ENCODE data around the gene CTBP1.

The CTBP1 gene

DNA sequence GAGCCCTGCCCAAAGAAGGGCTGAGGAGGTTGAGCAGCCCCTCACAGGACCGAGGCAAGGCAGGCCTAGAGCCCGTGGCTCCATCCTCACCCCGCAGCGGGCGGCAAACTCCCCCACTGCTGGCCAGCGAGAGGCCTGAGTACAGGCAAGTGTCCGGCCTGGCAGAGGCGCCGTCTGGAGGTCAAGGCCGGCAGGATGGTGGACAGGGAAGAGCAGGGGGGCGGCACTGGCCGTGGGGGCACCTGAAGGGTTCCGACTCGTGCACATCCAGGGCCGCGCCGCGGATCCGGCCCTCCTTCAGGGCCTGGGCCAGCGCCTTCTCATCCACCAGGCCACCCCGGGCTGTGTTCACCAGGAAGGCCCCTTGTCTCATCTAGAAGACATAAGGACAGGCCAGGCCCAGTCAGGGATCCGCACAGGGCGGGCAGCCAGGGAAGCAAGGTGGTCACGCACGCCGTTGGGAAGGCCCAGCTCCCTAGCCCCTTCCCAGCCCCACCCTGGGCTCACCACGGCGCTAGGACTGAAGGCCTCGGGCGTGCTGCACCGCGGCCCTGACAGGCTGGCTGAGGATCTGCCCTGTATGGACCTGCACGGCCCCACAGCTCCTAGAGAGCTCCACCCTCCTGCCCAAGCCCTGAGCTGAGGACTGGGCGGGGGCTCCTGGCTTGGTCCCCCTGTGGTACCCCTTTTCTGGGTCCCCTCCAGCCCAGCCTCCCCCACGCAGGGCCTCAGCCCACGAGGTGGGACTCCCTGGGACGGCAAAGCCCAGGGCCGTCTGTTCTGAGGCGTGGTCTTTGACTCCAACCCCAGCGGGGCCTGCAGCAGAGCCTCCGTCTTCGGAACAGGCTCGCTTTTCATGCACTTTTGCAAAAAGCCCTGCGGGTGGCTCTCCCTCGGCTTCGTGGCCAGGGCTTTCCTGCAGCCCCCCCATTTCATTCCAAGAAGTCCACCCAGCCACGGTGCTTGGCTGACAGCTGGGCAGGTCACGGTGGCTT lies 34.5 kb downstream of the CTBP1 start:
- H3K27ac ChIP-seq (ENCODE audit: low read length): no peak overlapping the region

DNA sequence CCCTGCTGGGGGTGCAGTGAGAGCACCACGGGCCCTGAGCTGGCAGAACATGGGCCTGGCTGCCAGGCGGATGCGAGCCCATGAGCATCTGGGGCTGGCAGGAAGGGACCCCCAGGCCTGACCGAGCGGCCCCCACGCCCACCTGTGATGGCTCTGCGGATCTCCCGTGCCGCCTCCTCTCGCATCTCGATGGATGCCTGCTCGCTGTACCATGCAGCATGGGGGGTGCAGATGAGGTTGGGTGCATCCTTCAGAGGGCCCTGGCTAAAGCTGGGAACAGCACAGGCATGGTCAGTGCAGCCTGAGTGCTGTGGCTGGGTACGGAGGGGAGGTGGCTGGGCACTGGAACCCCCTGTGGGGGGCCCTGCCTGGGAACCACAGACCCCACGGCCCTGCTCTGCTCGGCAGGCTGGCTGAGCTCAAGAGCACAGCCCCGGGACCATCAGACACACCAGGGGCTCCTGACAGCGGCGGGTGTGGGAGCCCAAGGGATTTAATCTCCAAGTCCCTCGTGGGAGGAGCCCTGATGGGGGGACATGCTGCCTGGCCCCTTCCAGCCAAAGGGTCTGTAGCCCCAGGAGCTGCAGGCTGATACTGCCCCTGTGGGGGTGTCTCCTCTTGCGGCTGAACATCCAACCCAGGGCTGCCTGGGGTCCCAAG lies 35.5 kb downstream of the CTBP1 start:
- Histone ChIP-seq H3K9me3 (ENCODE audit: control insufficient read depth, insufficient read depth, low read length) (no peaks in the 10 kb centered on the region), H3K27ac (ENCODE audit: low read length) (no peak overlapping the region), H3K27me3 (ENCODE audit: control insufficient read depth, insufficient read depth, low read length) (no peaks in the 10 kb centered on the region), H3K4me1 (ENCODE audit: control insufficient read depth, insufficient read depth, low read length) (no peaks in the 10 kb centered on the region), H3K4me3 (ENCODE audit: low read length) (no peak overlapping the region), H3K36me3 (ENCODE audit: control insufficient read depth, insufficient read depth, low read length) (peaks cover 54% of the 10 kb centered on the region)
- no peak for DNase-seq (ENCODE audit: low read depth, low spot score)
- no CpG with 5 or more reads among the region's 20 CpGs for WGBS (ENCODE audit: insufficient coverage, insufficient read length)

More for the DNA sequence above, 34.5 kb downstream of the CTBP1 start:
- Histone ChIP-seq H3K27me3 (ENCODE audit: control insufficient read depth, insufficient read depth, low read length) (no peaks in the 10 kb centered on the region), H3K4me3 (ENCODE audit: low read length) (no peak overlapping the region), H3K4me1 (ENCODE audit: control insufficient read depth, insufficient read depth, low read length) (no peaks in the 10 kb centered on the region), H3K36me3 (ENCODE audit: control insufficient read depth, insufficient read depth, low read length) (peaks cover 49% of the 10 kb centered on the region), H3K9me3 (ENCODE audit: control insufficient read depth, insufficient read depth, low read length) (no peaks in the 10 kb centered on the region)
- WGBS (ENCODE audit: insufficient coverage, insufficient read length): no CpG with 5 or more reads among the region's 48 CpGs
- DNase-seq (ENCODE audit: low read depth, low spot score): no peak

DNA sequence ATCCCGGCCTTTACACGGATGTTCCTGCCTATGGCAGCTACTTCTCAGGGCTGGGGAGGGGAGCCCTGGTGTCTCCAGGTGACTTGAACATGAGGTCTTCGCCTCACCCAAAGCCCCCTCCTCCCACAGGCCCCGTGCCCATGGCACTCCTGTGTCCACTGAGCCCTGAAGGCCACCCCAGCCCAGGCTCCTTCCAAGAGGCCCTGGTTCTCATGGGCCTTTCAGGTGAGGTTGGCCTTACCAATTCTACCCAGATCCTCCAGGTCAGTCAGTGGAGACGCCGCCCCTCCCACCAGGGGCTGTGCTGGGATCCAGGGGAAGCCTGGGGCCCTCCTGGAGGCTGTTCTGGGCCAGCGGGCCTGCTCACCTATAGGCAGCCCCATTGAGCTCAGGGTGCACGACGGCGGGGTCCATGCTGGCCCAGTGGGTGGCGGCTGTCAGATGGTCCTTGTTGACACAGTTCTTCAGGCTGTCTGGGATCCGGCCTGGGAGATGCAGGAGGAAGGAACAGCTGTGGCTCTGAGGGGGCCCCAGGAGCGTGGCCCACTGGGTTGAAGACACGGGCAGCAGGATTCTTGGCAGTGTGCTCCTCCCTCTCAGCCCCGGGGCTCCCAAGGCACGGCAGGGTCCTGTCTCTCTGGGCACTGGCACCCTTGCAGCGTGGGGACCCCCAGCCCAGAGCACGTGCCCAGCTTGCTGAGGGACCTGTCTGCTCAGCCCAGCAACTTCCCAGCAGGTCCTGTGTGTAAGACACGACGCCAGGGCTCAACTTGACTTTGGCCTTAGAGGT lies 36.2 kb downstream of the CTBP1 start:
- H3K4me1 ChIP-seq (ENCODE audit: control insufficient read depth, insufficient read depth, low read length): no peaks in the 10 kb centered on the region
- H3K27me3 ChIP-seq (ENCODE audit: control insufficient read depth, insufficient read depth, low read length): no peaks in the 10 kb centered on the region
- H3K27ac ChIP-seq (ENCODE audit: low read length): no peak overlapping the region
- H3K4me3 ChIP-seq (ENCODE audit: low read length): no peak overlapping the region
- H3K36me3 ChIP-seq (ENCODE audit: control insufficient read depth, insufficient read depth, low read length): peaks cover 55% of the 10 kb centered on the region
- no peak for DNase-seq (ENCODE audit: low read depth, low spot score)
- no CpG with 5 or more reads among the region's 20 CpGs for WGBS (ENCODE audit: insufficient coverage, insufficient read length)
- H3K9me3 ChIP-seq (ENCODE audit: control insufficient read depth, insufficient read depth, low read length): no peaks in the 10 kb centered on the region

DNA sequence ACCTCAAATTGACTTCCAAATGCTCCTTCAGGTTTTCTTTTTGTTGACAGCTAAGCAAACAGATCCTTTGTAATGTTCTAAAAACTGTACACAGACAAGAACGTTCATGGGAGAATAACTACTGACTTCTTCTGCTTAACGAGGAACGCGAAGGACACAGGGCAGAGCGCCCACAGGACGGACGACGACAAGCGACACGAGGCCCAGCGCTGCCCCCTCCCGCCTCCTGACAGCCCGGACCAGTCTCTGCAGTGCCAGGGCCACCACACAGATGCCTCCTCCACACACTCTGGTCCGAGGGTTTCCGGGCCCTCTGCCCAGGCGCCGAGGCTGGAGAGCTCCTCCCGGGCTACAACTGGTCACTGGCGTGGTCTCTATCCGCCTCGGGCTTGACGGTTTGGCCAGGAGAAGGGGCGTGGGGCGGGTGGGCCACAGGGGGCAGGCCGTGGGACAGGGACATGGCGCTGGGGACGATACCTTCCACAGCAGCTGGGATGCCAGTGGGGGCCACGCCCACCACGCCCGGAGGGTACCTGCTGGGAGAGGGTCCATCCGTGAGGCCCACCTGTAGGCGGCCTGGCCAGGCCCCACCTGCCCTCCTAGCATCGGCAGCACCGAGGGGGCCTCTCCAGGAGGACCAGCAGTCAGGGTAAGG lies 36.9 kb downstream of the CTBP1 start:
- no peak overlapping the region for H3K27ac ChIP-seq (ENCODE audit: low read length)
- H3K4me1 ChIP-seq (ENCODE audit: control insufficient read depth, insufficient read depth, low read length): no peaks in the 10 kb centered on the region
- no peak for DNase-seq (ENCODE audit: low read depth, low spot score)
- no peak overlapping the region for H3K4me3 ChIP-seq (ENCODE audit: low read length)
- no peaks in the 10 kb centered on the region for H3K9me3 ChIP-seq (ENCODE audit: control insufficient read depth, insufficient read depth, low read length)
- no peaks in the 10 kb centered on the region for H3K27me3 ChIP-seq (ENCODE audit: control insufficient read depth, insufficient read depth, low read length)
- no CpG with 5 or more reads among the region's 34 CpGs for WGBS (ENCODE audit: insufficient coverage, insufficient read length)
- peaks cover 52% of the 10 kb centered on the region for H3K36me3 ChIP-seq (ENCODE audit: control insufficient read depth, insufficient read depth, low read length)

DNA sequence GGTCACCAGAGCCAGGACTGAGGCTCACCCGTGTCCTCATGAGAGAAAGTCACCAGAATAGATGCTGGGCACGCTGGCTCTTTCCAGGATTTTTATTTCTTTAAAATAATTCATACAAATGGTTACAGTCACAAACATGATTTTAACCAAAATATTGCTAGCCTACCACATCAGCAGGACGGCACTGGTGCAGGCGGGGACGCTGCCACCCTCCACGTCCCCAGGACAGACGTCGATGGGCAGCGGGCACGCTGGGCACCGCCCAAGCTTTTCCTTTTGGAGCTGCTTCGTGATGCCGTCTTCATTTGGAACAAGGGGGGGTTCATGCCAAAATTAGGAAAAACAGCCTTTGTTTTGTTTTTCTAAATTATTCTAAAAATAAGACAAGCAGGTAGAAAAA lies 37.6 kb downstream of the CTBP1 start:
- WGBS (ENCODE audit: insufficient coverage, insufficient read length): no CpG with 5 or more reads among the region's 13 CpGs
- no peaks in the 10 kb centered on the region for H3K4me1 ChIP-seq (ENCODE audit: control insufficient read depth, insufficient read depth, low read length)
- no peaks in the 10 kb centered on the region for H3K9me3 ChIP-seq (ENCODE audit: control insufficient read depth, insufficient read depth, low read length)
- peaks cover 47% of the 10 kb centered on the region for H3K36me3 ChIP-seq (ENCODE audit: control insufficient read depth, insufficient read depth, low read length)
- H3K27me3 ChIP-seq (ENCODE audit: control insufficient read depth, insufficient read depth, low read length): no peaks in the 10 kb centered on the region
- H3K4me3 ChIP-seq (ENCODE audit: low read length): no peak overlapping the region
- no peak for DNase-seq (ENCODE audit: low read depth, low spot score)
- no peak overlapping the region for H3K27ac ChIP-seq (ENCODE audit: low read length)

DNA sequence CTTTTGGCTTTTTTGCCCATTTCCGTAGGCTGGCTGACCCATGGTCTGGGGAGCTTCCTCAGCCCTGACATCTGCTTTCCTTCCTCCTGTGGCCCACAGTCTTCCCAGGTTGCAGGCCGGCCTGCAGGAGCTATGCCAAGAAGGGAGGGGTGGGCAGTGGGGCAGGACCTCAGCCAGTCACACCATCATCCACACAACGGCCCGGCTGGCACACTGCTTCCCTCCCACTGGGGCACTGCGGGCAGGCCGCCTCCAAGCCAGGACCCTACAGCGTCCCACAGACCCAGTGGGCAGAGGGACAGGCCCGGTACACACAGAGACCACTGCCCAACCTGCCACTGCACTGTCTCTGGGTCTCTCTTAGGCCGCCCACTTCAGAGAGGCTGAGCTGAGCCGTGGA lies 38.0 kb downstream of the CTBP1 start:
- Histone ChIP-seq H3K9me3 (ENCODE audit: control insufficient read depth, insufficient read depth, low read length) (no peaks in the 10 kb centered on the region), H3K27ac (ENCODE audit: low read length) (no peak overlapping the region)
- DNase-seq (ENCODE audit: low read depth, low spot score): no peak

DNA sequence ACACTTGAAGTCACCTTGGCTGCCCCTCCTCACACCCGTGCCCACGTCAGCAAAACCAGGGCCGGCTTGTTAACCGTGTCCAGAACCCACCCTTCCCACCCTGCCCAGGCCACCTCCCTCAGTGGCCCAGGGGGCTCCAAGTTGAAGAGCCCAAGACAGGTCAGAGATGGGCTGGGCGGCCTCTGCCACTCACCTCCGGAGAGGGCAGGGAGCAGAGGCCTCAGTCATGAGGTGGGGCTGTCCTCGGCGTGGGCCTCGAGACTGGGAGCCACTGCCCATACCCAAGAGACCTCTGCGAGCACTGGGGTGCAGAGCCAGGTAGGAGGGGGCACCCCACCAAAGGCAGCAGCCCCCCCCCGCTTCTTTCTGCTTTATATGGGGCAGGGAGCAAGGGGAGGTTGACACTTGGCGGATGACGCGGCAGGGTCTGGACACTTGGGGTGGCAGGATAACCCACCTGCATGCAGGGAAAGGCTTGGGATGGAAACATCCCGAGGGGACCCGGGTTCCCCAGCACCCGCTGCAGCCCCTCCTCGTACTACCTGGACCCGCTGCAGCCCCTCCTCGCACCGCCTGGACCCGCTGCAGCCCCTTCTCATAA lies 38.6 kb downstream of the CTBP1 start:
- H3K36me3 ChIP-seq (ENCODE audit: control insufficient read depth, insufficient read depth, low read length): peaks cover 37% of the 10 kb centered on the region
- no peaks in the 10 kb centered on the region for H3K27me3 ChIP-seq (ENCODE audit: control insufficient read depth, insufficient read depth, low read length)

More for the DNA sequence above, 38.0 kb downstream of the CTBP1 start:
- Histone ChIP-seq H3K27me3 (ENCODE audit: control insufficient read depth, insufficient read depth, low read length) (no peaks in the 10 kb centered on the region), H3K4me1 (ENCODE audit: control insufficient read depth, insufficient read depth, low read length) (no peaks in the 10 kb centered on the region), H3K36me3 (ENCODE audit: control insufficient read depth, insufficient read depth, low read length) (peaks cover 43% of the 10 kb centered on the region), H3K4me3 (ENCODE audit: low read length) (no peak overlapping the region)
- no CpG with 5 or more reads among the region's 10 CpGs for WGBS (ENCODE audit: insufficient coverage, insufficient read length)

DNA sequence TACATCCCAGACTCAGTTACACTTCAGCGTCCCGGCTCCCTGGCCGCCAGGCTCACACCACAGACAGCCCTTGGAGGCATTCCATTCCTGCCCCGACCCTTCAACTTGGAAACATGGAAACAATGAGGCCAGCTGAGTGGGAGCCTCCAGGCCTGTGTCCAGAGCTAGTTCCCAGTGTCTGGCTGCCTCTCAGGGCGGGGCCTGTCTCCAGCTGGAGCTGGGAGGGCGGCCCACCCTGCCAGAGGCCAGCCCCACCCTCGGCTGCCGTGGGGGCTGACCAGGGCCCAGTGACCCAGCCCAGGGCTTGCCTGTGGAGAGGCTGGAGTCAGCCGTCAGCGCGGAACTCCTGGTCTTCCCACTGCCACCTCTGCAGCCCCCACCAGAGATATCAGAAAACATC lies 39.1 kb downstream of the CTBP1 start:
- H3K4me1 ChIP-seq (ENCODE audit: control insufficient read depth, insufficient read depth, low read length): no peaks in the 10 kb centered on the region
- WGBS (ENCODE audit: insufficient coverage, insufficient read length): no CpG with 5 or more reads among the region's 11 CpGs
- H3K9me3 ChIP-seq (ENCODE audit: control insufficient read depth, insufficient read depth, low read length): no peaks in the 10 kb centered on the region
- peaks cover 33% of the 10 kb centered on the region for H3K36me3 ChIP-seq (ENCODE audit: control insufficient read depth, insufficient read depth, low read length)
- H3K27ac ChIP-seq (ENCODE audit: low read length): no peak overlapping the region
- no peaks in the 10 kb centered on the region for H3K27me3 ChIP-seq (ENCODE audit: control insufficient read depth, insufficient read depth, low read length)
- H3K4me3 ChIP-seq (ENCODE audit: low read length): no peak overlapping the region
- no peak for DNase-seq (ENCODE audit: low read depth, low spot score)

More for the DNA sequence above, 38.6 kb downstream of the CTBP1 start:
- DNase-seq (ENCODE audit: low read depth, low spot score): no peak
- Histone ChIP-seq H3K9me3 (ENCODE audit: control insufficient read depth, insufficient read depth, low read length) (no peaks in the 10 kb centered on the region), H3K4me1 (ENCODE audit: control insufficient read depth, insufficient read depth, low read length) (no peaks in the 10 kb centered on the region), H3K27ac (ENCODE audit: low read length) (no peak overlapping the region), H3K4me3 (ENCODE audit: low read length) (no peak overlapping the region)
- WGBS (ENCODE audit: insufficient coverage, insufficient read length): no CpG with 5 or more reads among the region's 22 CpGs

DNA sequence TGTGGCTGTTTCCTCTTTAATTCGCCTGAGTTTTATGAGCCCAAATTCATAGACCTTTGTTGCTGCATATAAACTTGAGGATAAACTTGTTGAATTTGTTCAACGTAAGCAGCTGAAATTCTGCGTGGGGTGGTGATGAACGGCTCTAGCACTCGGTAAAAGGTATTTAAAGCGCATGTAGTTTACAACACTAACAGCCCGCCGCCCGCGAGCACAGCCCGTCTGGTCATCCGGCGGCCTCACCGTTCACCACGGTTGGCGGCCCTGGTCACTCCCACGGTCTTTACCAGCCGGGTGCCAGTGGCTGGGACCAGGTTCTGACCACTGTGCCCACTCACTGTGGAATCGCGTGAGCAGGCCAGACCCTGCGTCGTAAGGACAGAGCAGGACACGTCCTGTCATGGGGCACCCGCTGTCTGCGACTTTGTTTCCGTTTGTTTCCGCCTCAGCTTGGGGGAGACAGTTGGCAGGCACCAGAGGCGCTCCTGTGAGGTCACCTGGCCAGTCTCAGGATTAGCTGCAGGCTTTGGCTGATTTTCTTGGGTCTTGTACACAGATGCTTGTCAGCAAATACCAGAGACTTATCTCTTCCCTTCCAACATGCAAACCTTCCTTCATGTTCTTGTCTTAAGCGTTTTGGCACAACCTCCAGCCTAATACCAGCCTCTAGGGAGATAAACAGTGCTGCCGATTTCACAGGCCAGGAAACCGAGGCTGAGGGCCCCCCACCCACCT lies 39.8 kb downstream of the CTBP1 start:
- WGBS (ENCODE audit: insufficient coverage, insufficient read length): no CpG with 5 or more reads among the region's 31 CpGs
- no peak for DNase-seq (ENCODE audit: low read depth, low spot score)
- peaks cover 32% of the 10 kb centered on the region for H3K36me3 ChIP-seq (ENCODE audit: control insufficient read depth, insufficient read depth, low read length)
- H3K4me3 ChIP-seq (ENCODE audit: low read length): no peak overlapping the region
- H3K9me3 ChIP-seq (ENCODE audit: control insufficient read depth, insufficient read depth, low read length): no peaks in the 10 kb centered on the region
- H3K27me3 ChIP-seq (ENCODE audit: control insufficient read depth, insufficient read depth, low read length): no peaks in the 10 kb centered on the region
- no peak overlapping the region for H3K27ac ChIP-seq (ENCODE audit: low read length)
- no peaks in the 10 kb centered on the region for H3K4me1 ChIP-seq (ENCODE audit: control insufficient read depth, insufficient read depth, low read length)
